OCI-LY7 (cell line): ENCODE measurements around the gene GAL.

Experiments used
- EZH2phosphoT487 ChIP-seq: fragments of 200-600 bp; sonication (generic); IDR thresholded peaks from 2 replicates; pipeline ENCODE4 v1.6.1; 2018; ENCODE audit warnings: low read depth, borderline replicate concordance, mild to moderate bottlenecking, mixed run types, antibody characterized with exemption, low read length, moderate library complexity, mixed read lengths
- TF ChIP-seq, protein P1 (sequence below): fragments of 200-600 bp; sonication (generic); conservative IDR thresholded peaks from 2 replicates; pipeline ENCODE4 v1.5.1; 2014; ENCODE audit warnings: mild to moderate bottlenecking, antibody characterized with exemption, low read length, moderate library complexity, mixed read lengths

DNA sequence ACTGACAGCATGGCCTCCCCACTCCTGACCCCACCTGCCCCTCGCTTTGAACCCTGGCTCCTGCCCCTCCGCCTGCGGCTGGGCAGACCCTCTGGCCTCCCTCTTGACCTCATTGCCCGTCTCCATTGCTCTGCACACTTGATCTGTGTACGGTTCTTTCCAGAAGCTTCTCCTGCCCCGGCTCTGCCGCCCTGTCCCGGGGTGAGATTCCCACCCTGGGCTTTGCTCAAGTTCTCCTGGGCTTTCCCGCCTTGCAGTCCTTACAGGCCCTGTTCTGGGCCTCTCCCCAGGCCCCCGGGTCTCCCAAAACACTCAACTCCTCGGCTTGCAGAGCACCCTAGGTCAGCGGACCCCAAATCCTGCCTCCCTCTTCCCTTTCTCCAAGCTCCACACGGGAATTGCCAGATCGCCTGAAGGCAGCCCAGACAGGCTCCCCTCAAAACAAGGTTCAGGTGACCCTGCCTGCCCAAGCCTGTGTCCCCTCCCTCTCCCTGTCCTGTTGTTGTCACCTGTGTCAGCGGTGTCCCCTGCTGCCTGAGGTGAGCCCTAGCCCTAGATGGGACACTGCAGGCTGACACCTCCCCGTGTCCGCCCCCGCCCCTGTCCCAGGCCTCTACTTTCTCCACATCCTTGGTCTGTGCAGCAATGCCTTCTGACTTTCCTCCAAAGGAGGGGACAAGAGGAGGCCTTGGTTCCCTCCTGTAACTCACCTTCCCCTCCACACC lies 1.5 kb downstream of the GAL start:
- TF ChIP-seq, protein P1, sequence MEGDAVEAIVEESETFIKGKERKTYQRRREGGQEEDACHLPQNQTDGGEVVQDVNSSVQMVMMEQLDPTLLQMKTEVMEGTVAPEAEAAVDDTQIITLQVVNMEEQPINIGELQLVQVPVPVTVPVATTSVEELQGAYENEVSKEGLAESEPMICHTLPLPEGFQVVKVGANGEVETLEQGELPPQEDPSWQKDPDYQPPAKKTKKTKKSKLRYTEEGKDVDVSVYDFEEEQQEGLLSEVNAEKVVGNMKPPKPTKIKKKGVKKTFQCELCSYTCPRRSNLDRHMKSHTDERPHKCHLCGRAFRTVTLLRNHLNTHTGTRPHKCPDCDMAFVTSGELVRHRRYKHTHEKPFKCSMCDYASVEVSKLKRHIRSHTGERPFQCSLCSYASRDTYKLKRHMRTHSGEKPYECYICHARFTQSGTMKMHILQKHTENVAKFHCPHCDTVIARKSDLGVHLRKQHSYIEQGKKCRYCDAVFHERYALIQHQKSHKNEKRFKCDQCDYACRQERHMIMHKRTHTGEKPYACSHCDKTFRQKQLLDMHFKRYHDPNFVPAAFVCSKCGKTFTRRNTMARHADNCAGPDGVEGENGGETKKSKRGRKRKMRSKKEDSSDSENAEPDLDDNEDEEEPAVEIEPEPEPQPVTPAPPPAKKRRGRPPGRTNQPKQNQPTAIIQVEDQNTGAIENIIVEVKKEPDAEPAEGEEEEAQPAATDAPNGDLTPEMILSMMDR, result no peak
- no peak for TF ChIP-seq EZH2phosphoT487
